ENCODE data around the gene MXRA7.
"Not testable (repeated sequence)": the region's sequence is repeated elsewhere in the genome, so short reads cannot be mapped to it uniquely, and the experiment has no call there.

Gene MXRA7

GRCh38 chr17:76714822-76715495 is 4.2 kb upstream of the MXRA7 start:
- peak in 1 of 2 experiments; percentile 47 for DNase-seq

GRCh38 chr17:76714336-76714735 is 3.6 kb upstream of the MXRA7 start:
- DNase-seq: no peak

DNA sequence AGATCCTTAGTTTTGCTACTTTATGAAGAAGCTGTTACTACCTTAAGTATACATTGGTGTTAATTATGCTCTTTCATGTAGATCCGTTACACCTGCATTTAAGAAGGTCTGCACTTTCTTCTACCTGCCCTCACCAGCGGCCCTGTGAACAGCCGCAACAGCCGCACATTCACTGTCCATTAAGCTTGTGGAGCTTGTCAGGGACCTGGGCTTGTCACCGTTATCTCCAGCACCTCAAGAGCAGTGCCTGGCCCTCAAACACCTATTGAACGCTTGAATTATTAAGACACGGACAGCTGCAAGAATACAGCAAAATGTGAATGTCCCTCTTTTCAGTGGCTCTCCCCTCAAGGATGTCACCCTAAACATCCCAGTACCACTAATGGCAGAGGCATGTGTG is 3.0 kb upstream of the MXRA7 start:
- no peak for DNase-seq

DNA sequence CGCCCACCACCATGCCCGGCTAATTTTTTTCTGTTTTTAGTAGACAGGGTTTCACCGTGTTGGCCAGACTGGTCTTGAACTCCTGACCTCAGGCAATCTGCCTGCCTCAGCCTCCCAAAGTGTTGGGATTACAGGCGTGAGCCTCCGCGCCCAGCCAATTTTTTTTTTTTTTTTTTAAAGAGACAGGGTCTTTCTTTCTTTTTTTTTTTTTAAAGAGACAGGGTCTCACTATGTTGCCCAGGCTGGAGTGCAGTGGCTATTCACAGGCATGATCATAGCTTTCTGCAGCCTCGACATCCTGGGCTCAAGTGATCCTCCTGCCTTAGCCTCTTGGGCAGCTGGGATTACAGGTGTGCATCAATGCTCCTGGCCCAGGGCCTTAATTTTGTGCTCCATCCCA is 1.6 kb upstream of the MXRA7 start:
- not testable (repeated sequence) for DNase-seq

DNA sequence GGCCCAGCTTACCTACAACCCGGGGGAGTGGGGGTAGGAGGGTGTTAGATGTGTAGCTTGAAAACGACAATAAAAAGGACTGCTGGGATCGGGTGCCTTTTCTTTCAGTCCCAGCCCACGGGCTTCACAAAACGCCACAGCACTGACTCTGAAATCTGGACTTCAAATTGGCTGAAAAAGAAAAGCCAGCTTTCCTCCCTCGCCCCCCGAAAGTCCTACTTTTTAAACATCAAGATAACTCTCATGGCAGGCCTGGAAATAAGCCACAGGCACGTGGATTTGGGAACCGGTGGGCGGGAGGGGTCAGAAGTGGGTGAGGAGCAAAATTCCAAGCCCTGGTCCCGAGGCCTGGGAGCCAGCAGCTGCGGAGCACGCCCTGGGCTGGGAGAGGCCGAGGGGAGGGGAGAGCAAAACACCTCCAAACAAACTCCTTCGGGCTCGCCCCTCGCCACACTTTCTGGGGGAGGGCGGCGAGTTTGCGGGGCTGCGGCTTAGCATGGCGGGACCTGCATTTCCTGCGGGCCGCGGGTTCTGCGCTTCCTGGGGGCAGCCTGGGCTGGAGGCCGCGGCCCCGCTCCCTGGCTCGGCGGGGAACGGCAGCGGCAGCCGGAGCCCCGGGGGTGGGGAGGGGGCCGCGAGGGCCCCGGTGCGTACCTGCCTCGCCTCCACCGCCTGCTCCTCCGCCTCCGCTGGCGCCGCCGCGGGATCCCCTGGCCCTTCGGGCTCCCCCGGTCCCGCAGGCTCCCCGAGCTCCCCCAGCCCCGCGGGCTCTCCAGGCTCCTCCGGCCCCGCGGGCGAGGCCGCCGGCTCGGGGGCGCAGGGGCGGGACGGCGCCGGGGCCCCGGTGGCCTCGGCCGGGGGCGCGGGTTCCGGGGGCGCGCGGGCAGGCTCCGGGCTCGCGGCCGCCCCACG is 558 bp downstream of the MXRA7 start:
- not testable (repeated sequence) for DNase-seq

DNA sequence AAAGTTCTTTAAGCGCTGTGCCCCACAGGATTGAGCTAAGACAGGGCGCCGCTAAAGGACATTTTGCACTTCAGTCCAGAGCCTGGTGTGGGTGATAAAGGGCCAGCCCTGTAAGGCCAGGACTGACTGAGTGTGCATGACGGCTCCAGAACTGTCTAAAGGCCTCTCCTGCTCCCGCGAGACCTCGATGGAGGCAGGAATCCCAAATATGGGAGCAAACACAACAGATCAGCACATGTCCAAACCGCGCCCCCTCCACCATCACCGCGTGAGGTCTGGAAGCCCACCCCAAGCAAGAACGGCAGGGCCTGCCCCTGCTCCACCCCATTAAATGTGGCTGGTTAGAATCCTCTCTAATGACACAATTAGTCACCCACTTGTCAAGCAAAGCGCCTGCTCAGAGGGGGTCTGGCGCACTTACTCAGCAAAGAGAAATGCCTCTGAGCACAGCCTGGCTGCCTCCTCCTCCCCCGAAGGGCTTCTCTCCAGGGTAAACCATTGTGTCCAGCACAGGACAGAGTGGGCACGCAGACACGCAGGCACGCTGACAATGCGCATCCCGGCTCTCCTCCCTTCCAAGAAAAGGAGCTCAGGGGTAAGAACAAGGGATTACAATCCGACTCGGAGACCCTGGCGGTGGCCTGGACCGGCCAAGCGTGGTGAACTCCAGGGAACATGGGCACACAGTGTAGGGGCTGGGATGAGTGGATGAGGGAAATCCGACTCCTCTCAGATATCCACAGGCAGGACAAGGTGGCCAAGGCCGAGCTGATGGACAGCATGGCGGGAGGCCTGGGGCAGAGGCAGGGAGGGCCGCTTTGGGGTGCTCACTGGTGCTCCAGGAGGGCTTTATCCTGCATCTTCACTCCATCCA is 1.5 kb downstream of the MXRA7 start:
- no peak for DNase-seq

DNA sequence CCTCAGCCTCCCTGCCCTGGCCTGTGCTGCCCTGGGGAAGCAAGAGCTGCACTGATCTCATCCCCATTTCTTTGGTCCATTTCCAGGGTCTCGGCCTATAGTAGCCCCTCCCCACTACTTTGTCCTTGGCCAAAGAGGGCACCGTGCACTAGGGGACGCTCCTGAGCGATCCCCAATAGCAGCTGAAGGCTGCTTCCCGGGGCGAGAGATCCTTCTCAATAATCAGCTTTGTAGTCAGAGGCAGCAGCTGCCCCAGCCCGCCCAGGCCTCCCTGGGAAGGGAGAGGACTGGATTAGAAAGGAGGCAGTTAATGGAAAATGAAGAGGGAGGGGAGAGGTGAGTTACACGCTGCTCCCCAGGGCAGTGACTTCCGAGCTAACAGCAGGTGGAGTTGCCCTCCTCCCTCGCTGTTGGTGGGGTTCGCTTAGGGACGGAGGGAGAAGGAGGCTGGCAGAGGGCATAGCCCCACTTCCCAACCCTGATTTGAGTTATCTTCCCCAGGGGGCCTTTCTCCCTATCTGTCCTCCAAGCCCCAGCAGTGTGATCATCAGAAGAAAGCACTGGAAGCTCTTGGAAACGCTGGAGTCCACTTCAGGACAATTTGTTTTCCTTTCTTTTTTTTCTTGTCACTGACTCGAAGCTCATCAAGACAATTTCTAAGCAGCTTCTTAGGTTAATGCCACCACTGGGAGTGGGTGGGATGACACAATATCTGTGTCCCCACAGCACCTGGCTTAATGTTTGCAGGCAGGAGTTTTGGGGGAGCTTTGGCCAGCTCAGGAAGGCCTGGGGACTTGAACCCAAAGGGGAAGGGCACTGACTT is 2.6 kb downstream of the MXRA7 start:
- no peak for DNase-seq

- DNase-seq: no peak
Observed at GRCh38 chr17:76706817-76707216, 3.9 kb downstream of the MXRA7 start.

- no peak for DNase-seq
Observed at GRCh38 chr17:76704805-76705204, 6.0 kb downstream of the MXRA7 start.

GRCh38 chr17:76702941-76703637 is 7.7 kb downstream of the MXRA7 start:
- no peak for DNase-seq

- no peak for DNase-seq
Observed at GRCh38 chr17:76702076-76702475, 8.7 kb downstream of the MXRA7 start.

GRCh38 chr17:76701471-76701967 is 9.2 kb downstream of the MXRA7 start:
- no peak for DNase-seq

- DNase-seq: no peak
Observed at GRCh38 chr17:76700617-76701470, 9.9 kb downstream of the MXRA7 start.

- DNase-seq: no peak
Observed at GRCh38 chr17:76700270-76700616, 10.5 kb downstream of the MXRA7 start.

- DNase-seq: not testable (repeated sequence)
Observed at GRCh38 chr17:76698466-76698977, 12.2 kb downstream of the MXRA7 start.

DNA sequence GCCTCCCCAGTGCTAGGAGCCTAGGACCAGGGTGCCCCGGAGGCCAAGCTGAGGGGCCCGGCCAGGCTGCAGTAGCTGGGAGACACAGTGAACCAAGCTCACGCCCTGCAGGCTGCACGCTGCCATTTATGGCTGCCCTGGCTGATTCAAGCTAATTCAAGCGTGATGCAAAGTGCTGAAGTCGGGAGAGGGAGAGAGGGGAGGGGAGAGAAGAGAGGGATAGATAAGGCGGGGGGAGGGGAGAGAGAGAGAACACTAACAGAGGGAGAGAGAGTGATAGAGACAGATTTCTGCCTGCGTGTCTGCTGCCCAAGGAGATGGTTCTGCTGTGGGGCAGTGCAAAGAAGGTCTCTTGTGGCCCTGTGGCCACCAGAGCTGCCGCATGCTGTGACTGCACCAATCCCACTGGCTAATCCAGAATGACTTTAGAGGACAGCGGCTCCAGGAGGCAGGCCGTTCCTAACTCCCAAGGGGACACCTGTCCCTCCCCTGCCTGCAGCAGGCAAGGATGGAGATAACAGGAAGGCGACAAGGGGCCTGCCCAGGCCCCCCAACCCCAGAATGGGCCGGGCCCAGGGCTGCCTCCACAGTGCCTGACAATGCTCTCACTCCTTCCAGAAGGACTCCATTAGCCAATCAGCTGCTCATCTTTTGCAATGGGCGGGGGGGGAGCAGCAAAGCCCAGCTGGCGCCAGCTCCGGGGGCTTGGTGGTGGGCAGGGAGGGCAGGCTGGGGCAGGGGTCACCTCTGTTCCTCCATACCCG is 12.9 kb downstream of the MXRA7 start:
- DNase-seq: no peak

DNA sequence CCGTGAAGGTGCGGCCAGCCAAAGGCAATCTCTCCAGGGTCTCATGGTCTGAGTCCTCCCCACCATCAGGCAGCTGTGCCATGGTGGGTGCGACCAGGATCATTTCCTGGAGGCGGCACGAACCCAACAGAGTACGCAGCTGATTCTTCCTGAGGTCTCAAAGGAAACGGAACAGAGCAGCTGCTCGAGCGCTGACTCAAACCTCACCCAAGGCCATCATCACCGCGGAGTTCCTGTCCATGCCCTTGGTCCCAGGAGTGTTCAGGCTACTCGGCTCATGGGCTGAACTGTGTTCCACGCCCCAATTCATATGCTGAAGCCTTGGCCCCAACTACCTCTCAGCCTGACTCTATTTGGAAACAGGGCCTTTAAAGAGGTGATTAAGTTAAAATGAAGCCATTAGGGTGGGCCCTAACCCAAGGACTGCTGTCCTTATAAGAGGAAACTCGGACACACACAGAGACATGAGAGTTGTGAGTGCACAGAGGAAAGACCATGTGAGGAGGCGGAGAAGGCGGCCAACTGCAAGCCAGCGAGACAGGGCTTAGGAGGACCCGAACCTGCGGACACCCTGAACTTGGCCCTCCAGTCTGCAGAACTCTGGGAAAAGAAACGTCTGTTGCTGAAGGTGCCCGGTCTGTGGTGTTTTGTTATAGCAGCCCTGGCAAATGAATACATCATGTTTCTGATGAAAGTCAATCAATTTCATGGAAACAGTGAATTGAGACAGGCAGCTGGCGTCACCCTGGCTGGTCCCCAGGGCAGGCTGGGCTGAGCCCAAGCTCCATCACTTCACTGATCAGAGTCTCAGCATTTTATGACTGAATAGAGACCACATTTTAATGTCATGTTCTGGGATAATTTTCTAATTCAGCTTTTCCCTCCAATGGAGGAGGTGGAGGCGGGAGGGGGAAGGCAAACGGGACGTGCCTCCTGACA is 13.7 kb downstream of the MXRA7 start:
- no peak for DNase-seq

Data from NCI-H1930 (cell line).